GM18907 (cell line): Measurements from ENCODE around the gene OR7G1.

Experiments
- ATAC-seq: cut with Tn5 transposase; IDR thresholded peaks from one replicate; pipeline ENCODE4 v1.9.1; 2021; ENCODE audit warnings: mild to moderate bottlenecking, moderate library complexity; ENCODE audit not compliant: unreplicated experiment

OR7G1 gene, protein sequence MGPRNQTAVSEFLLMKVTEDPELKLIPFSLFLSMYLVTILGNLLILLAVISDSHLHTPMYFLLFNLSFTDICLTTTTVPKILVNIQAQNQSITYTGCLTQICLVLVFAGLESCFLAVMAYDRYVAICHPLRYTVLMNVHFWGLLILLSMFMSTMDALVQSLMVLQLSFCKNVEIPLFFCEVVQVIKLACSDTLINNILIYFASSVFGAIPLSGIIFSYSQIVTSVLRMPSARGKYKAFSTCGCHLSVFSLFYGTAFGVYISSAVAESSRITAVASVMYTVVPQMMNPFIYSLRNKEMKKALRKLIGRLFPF

DNA sequence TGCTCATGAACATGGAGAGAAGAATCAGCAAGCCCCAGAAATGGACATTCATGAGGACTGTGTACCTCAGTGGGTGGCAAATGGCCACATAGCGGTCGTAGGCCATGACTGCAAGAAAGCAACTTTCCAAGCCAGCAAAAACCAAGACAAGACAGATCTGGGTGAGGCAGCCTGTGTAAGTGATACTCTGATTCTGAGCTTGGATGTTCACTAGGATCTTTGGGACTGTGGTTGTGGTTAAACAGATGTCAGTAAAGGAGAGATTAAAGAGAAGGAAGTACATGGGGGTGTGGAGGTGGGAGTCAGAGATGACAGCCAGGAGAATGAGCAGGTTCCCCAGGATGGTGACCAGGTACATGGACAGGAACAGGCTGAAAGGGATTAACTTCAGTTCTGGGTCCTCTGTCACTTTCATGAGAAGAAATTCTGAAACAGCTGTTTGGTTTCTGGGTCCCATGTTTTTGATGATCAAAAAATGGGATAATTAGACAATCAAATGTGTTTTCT lies at the start of gene OR7G1:
OR7G1 (minus strand) TSS at position 457 of the 507 bp plus-strand sequence; CDS start at position 457, 0 bp downstream.
- no peak for ATAC-seq

- no peak for ATAC-seq
Observed at GRCh38 chr19:9165261-9165660, 49.7 kb upstream of the OR7G1 start.

- no peak for ATAC-seq
Observed at GRCh38 chr19:9161427-9161826, 45.9 kb upstream of the OR7G1 start.

- no peak for ATAC-seq
Observed at GRCh38 chr19:9159891-9160290, 44.3 kb upstream of the OR7G1 start.

GRCh38 chr19:9156304-9156703 lies 40.7 kb upstream of the OR7G1 start:
- no peak for ATAC-seq

GRCh38 chr19:9155591-9155990 lies 40.0 kb upstream of the OR7G1 start:
- no peak for ATAC-seq

- no peak for ATAC-seq
Observed at GRCh38 chr19:9151367-9151766, 35.8 kb upstream of the OR7G1 start.

DNA sequence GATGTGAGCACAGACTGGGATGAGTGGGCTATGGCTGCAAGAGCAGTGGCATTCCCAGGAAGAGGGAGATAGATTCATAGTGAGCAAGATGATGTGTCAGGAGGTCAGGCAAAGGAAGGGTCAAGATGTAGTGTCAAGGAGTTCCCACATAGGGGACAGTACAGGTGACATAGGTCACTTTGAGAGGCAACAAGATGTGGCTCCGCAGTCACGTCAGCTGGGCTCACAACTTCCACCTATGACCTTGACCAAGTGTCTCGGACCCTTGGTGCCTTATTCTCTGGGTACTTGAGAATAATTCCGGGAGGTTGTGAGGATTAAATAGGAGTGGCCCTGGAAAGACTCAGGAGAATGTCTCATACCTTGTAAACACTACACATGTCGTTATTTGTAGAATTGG lies 35.1 kb upstream of the OR7G1 start:
- no peak for ATAC-seq

- ATAC-seq: no peak
Observed at GRCh38 chr19:9149997-9150396, 34.4 kb upstream of the OR7G1 start.

DNA sequence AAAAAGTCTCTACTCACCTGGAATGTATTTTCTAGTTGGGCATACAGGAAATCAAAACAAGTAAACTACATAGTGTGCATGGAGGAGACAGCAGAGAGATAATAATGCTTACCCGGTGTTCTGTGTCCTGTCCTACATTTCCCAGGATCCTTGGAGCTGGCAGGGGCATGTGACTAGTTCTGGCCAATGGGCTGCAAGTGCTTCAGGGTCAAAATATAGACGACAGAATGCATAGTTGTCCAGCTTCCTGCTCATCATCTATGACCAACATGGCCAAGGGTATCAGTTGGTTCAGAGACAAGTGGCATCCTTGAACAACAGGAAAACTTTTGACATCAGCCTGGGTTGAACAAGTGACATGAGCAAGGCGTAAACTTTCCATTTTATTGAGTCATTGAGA lies 33.1 kb upstream of the OR7G1 start:
- ATAC-seq: no peak

DNA sequence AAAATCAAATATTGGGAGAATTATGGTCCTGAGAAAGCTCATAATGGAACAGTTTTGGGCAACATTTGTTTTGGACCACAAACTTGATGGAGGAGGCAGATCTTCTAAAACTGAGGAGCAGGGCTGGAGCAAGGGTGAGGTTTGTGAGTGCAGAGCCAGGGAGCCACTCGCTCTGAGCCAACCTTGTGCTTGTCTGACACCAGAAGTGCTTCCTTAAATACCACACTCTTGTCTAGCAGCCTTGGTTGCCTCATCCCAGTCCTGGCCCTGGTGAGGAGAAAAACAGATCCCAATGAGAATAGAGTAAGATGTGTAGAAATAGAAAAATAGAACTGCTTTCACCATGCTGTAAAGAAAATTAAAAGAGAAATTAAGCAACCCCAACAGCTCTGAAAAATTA lies 31.3 kb upstream of the OR7G1 start:
- ATAC-seq: no peak

- no peak for ATAC-seq
Observed at GRCh38 chr19:9144920-9145319, 29.4 kb upstream of the OR7G1 start.

DNA sequence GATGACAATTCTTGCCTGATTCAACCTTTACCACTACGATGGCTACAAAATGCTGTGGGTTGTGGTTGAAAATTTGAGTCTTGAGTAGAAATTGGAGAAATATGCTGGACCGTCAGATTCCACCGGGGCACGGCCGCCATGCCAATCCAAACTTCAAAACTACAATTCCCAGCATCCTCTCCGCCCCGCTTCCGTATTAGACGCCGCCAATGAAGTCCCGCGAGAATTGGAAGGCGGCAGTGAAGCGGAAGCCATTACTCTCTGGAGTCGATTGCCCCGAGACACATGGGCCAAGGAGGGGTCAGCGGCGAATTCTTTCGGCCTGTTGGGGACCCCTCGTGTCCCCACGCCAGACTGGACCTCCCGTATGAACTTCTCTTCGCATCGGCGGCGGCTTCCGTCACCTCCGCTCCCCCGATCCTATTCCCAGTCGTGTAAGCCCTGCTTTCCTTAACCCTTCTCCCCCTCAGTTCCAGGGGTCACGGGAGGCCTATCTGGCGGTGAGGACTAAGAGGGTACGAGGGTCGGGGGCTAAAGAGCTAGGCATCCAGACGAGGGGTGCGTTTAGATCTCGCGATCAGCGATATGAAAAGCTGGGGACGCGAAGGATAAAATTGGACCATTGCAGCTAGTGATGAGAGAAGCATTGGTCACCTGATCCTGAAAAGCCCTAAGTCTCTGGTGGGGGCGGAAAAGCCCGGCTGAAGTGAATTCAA lies 24.8 kb upstream of the OR7G1 start, which contains the start of gene ZNF317:
ZNF317 (plus strand) TSS at position 239 of the 716 bp plus-strand sequence. CDS start 15,620 bp downstream, outside the sequence.
- ATAC-seq: peak; percentile 95

- ATAC-seq: peak; percentile 16
Observed at GRCh38 chr19:9139609-9140158, 24.1 kb upstream of the OR7G1 start.

DNA sequence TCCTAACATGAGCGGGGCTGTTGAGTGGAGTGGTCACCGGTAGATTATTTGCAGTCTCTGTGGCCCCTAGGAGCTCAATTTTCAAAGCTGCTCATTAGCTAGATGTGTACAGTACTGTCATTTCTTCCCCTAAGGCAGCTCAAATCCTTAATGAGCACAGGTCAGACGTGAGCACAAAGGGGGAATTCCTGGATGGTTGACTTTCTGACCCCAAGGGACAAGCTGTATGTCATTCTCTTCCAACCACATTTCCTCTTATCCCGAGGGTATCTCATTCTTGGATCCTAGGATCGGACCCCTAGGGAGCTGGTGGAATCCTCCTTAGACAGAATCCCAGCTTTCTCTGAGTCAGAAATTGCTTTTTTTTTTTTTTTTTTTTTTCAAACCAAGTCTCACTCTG lies 16.9 kb upstream of the OR7G1 start:
- ATAC-seq: no peak

GRCh38 chr19:9130965-9131364 lies 15.4 kb upstream of the OR7G1 start:
- ATAC-seq: no peak

DNA sequence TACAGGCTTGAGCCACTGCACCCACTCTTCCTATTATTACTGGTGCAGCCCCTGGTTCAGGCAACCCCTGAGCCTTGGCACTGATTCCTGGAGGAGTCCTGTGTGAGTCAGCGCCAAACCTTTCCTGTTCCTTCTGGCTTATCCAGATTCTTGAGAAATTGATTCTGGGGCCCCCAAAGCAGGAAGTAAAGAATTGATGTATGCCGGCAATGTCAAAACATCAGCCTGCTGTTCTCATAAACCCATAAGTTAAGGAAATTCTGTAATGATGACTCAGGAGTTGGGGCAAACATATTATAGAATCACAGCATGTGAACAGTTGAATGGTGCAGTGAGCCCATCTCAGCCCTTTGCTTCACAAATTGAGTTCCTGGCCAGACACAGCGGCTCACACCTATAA lies 12.6 kb upstream of the OR7G1 start:
- no peak for ATAC-seq

GRCh38 chr19:9126900-9127405 lies 11.4 kb upstream of the OR7G1 start, which contains the start of gene OR7G3:
Gene OR7G3, minus strand, starts transcription at chr19:9126950. Its CDS starts 0 bp downstream, at chr19:9126950.
- no peak for ATAC-seq

- no peak for ATAC-seq
Observed at GRCh38 chr19:9116547-9116946, 984 bp upstream of the OR7G1 start.

DNA sequence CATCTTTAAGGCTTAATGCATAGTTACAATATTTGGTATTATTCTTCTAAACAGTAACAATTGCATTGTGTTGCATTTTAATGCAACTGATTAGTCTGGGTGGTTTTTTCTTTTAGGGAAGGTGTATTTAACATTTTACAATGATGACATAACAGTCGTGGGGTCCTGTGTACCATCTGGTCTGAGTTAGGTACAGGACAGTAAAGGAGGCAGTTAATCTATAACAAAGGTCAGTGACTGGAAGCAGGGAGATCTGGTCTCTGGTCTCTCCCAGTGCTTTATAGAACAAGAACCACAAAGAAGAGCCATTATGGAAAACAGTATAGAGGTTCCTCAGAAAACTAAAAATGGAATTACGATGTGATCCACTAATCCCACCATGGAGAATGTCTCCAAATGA lies 5.6 kb downstream of the OR7G1 start:
- no peak for ATAC-seq

DNA sequence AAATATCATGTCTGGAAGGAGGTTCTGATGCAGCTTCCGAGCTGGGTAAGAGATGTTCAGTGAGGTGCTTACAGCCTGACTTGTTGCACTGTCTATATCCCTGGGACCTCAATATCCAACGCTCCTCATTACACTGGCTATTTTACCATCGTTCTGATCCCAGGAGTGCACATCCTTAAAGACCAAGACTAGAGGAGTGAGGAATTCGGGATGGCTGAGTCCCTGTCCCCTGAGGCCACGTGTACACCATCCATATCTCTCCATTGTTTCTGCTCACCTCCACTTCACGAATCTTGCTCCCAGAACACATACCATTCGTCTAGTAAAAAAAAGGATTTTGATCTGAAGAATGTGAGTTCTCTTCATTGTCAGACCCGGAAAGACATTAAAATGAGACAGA lies 8.2 kb downstream of the OR7G1 start, which contains the start of gene OR7G2:
OR7G2 (minus strand) TSS at position 101 of the 400 bp plus-strand sequence. CDS start 4,232 bp downstream, outside the sequence.
- no peak for ATAC-seq
